K562 (cell line): ENCODE results near the gene AMBRA1. TPM values are rescaled to one million over a fixed set of nuclear protein-coding genes. Genes with fewer than 3 reads are reported as not detected.
A peak's percentile ranks its signal among the peaks of the same experiment; 100 is the strongest.

Experiments used
- E2F1 ChIP-seq: sonication (generic); formaldehyde crosslinking; IDR thresholded peaks from 2 replicates; pipeline ENCODE4 v1.8.1; 2023; ENCODE audit warnings: mild to moderate bottlenecking, missing genetic modification reagents, moderate library complexity
- ETV1 ChIP-seq: fragments of 450-650 bp; conservative IDR thresholded peaks from 2 replicates; pipeline ENCODE4 v1.6.1; 2016; ENCODE audit warnings: missing genetic modification characterization, control low read depth, low read depth, missing compliant biosample characterization
- FOXJ2 ChIP-seq: fragments of 200-800 bp; sonication (Bioruptor generic); IDR thresholded peaks from 2 replicates; pipeline ENCODE4 v1.6.1; 2016; ENCODE audit warnings: missing genetic modification characterization, missing compliant biosample characterization
- GTF2B ChIP-seq: IDR thresholded peaks from 2 replicates; pipeline ENCODE4 v1.6.1; 2011; ENCODE audit not compliant: insufficient read length; ENCODE audit errors: extremely low read depth
- GTF2F1 ChIP-seq: IDR thresholded peaks from 2 replicates; pipeline ENCODE4 v1.6.1; 2011; ENCODE audit warnings: low read depth, low read length, improper control_type of control experiment
- HCFC1 ChIP-seq: IDR thresholded peaks from 2 replicates; pipeline ENCODE4 v1.6.1; 2012; ENCODE audit warnings: low read depth, low read length, improper control_type of control experiment
- MCM3 ChIP-seq: fragments of 450-650 bp; IDR thresholded peaks from 2 replicates; pipeline ENCODE4 v1.6.1; 2016
- MIER1 ChIP-seq: fragments of 450-650 bp; IDR thresholded peaks from 2 replicates; pipeline ENCODE4 v1.6.1; 2016; ENCODE audit warnings: antibody characterized with exemption, mild to moderate bottlenecking, low read depth
- MXI1 ChIP-seq: IDR thresholded peaks from 2 replicates; pipeline ENCODE4 v1.6.1; 2011; ENCODE audit warnings: low read depth, mild to moderate bottlenecking, improper control_type of control experiment, low read length
- MYC ChIP-seq, 2 experiments: fragments of 250-450 bp in 1 of 2; sonication (Bioruptor Pico) in 1 of 2; IDR thresholded peaks; 2 replicates each; pipeline versions ENCODE4 v1.5.1 to v1.6.1; 2012 to 2021; ENCODE audit warnings: low read depth in 2 of 2, borderline replicate concordance in 1 of 2, improper control_type of control experiment in 1 of 2, low read length in 1 of 2, mild to moderate bottlenecking in 1 of 2, moderate library complexity in 1 of 2
- PHF21A ChIP-seq: fragments of 450-650 bp; IDR thresholded peaks from 2 replicates; pipeline ENCODE4 v1.6.1; 2017; ENCODE audit warnings: low read depth, borderline replicate concordance
- PURB ChIP-seq: sonication (generic); formaldehyde crosslinking; IDR thresholded peaks from 2 replicates; pipeline ENCODE4 v1.9.0; 2021; ENCODE audit warnings: low read depth, mild to moderate bottlenecking, missing genetic modification reagents
- RNF2 ChIP-seq: sonication (generic); IDR thresholded peaks from 2 replicates; pipeline ENCODE4 v1.6.1; 2016
- TEAD1 ChIP-seq, 2 experiments: fragments of 450-650 bp in 1 of 2; sonication (generic) in 1 of 2; formaldehyde crosslinking; IDR thresholded peaks; 2 replicates each; pipeline versions ENCODE4 v1.4.0 to v1.8.0; 2020 to 2022; ENCODE audit warnings: mild to moderate bottlenecking in 2 of 2, missing genetic modification reagents in 1 of 2
- TFE3 ChIP-seq: fragments of 450-650 bp; formaldehyde crosslinking; IDR thresholded peaks from 2 replicates; pipeline ENCODE4 v1.4.0; 2020; ENCODE audit warnings: mild to moderate bottlenecking, mixed read lengths
- ZNF274 ChIP-seq: IDR thresholded peaks from 2 replicates; pipeline ENCODE4 v1.6.1; 2011; ENCODE audit warnings: low read depth, mild to moderate bottlenecking, low read length, moderate library complexity, borderline replicate concordance
- ZNF282 ChIP-seq: sonication (generic); formaldehyde crosslinking; IDR thresholded peaks from 2 replicates; pipeline ENCODE4 v1.8.1; 2023; ENCODE audit warnings: missing genetic modification reagents
- polyA plus RNA-seq, 8 experiments: library from polyadenylated mRNA; depleted of rRNA in 4 of 8; stranded (reverse) in 5 of 8; unstranded in 3 of 8; fragments of >200 nt; fragmentation: Nextera tagmentation in 2 of 8; fragmentation: Illumina TruSeq in 1 of 8; extraction: Ambion mirVana in 2 of 8; extraction: Trizol in 1 of 8; gene quantifications; 2 replicates each; pipeline versions ENCODE4 v1.2.1 to v1.2.3, GENCODE V29; 2011 to 2014; ENCODE audit warnings: inconsistent platforms in 1 of 8, missing spikeins in 1 of 8
- total RNA-seq, 7 experiments: library from RNA; depleted of rRNA in 6 of 7; stranded (reverse); fragments of >200 nt in 6 of 7; fragmentation: Illumina TruSeq in 2 of 7; extraction: Trizol in 2 of 7; gene quantifications; 2 replicates each; pipeline versions ENCODE4 v1.2.1 to v1.2.3, GENCODE V29; 2011 to 2021; ENCODE audit warnings: low replicate concordance in 1 of 7
- TF ChIP-seq, protein P1 (sequence below): fragments of 250-450 bp; sonication (Bioruptor Pico); IDR thresholded peaks from 2 replicates; pipeline ENCODE4 v1.6.1; 2021; ENCODE audit warnings: mild to moderate bottlenecking
- TF ChIP-seq, protein P2 (sequence below): fragments of 250-450 bp; sonication (Bioruptor Pico); IDR thresholded peaks from 2 replicates; pipeline ENCODE4 v1.8.0; 2022; ENCODE audit warnings: moderate library complexity, mild to moderate bottlenecking, inconsistent platforms
- TF ChIP-seq, protein P3 (sequence below): sonication (generic); formaldehyde crosslinking; IDR thresholded peaks from 2 replicates; pipeline ENCODE4 v1.8.0; 2022; ENCODE audit warnings: missing genetic modification reagents, mild to moderate bottlenecking, borderline replicate concordance

Gene AMBRA1
- total and polyA plus RNA-seq, 9 of the 15 experiments (the other 6 are each of a cell fraction or from before 2014, with no cell fraction given): 0.15 to 24.5 (median 13.0) TPM

- TF ChIP-seq PHF21A (0 out of 2 replicates have a peak, but pooled peaks have one; percentile 54), MIER1 (no peak), E2F1 (peak; percentile 28; the same call in 1 of the 2 replicates), MCM3 (no peak), FOXJ2 (tag) (peak; percentile 67), ETV1 (tag) (no peak; the same call in 1 of the 2 replicates), MYC (IDR thresholded peaks at IDR 0.05; ENCODE audit: low read depth, low read length) (peak; percentile 56; the same call in 1 of the 2 replicates), MYC (CRISPR knock-in tag; IDR thresholded peaks at IDR 0.05; ENCODE audit: borderline replicate concordance, low read depth) (no peak), TFE3 (CRISPR knock-in tag) (no peak), RNF2 (peak; percentile 46; the same call in 1 of the 2 replicates), MXI1 (no peak), ZNF282 (CRISPR knock-in tag) (no peak), TEAD1 (CRISPR knock-in tag; IDR thresholded peaks at IDR 0.05) (peak in 1 of 2 experiments; percentile 75; a peak in 2 of 4 replicates), PURB (no peak), ZNF274 (no peak), HCFC1 (peak; percentile 63), GTF2F1 (no peak), GTF2B (no peak)
- TF ChIP-seq, protein P1, sequence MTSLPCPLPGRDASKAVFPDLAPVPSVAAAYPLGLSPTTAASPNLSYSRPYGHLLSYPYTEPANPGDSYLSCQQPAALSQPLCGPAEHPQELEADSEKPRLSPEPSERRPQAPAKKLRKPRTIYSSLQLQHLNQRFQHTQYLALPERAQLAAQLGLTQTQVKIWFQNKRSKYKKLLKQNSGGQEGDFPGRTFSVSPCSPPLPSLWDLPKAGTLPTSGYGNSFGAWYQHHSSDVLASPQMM (CRISPR knock-in tag): no peak
- TF ChIP-seq, protein P2, sequence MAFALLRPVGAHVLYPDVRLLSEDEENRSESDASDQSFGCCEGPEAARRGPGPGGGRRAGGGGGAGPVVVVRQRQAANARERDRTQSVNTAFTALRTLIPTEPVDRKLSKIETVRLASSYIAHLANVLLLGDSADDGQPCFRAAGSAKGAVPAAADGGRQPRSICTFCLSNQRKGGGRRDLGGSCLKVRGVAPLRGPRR (CRISPR knock-in tag): no peak
- TF ChIP-seq, protein P3, sequence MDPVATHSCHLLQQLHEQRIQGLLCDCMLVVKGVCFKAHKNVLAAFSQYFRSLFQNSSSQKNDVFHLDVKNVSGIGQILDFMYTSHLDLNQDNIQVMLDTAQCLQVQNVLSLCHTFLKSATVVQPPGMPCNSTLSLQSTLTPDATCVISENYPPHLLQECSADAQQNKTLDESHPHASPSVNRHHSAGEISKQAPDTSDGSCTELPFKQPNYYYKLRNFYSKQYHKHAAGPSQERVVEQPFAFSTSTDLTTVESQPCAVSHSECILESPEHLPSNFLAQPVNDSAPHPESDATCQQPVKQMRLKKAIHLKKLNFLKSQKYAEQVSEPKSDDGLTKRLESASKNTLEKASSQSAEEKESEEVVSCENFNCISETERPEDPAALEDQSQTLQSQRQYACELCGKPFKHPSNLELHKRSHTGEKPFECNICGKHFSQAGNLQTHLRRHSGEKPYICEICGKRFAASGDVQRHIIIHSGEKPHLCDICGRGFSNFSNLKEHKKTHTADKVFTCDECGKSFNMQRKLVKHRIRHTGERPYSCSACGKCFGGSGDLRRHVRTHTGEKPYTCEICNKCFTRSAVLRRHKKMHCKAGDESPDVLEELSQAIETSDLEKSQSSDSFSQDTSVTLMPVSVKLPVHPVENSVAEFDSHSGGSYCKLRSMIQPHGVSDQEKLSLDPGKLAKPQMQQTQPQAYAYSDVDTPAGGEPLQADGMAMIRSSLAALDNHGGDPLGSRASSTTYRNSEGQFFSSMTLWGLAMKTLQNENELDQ (CRISPR knock-in tag): no peak
Observed at GRCh38 chr11:46617134-46617971, 23.5 kb upstream of the AMBRA1 start, which contains the start of the genes ATG13 and HARBI1 (continued).
